ENCODE measurements around the gene CMIP. TPM values are rescaled to one million over a fixed set of nuclear protein-coding genes. Genes with fewer than 3 reads are reported as not detected.

The CMIP gene
- total RNA-seq, 1 donor from 2014 or later, result 163 TPM

DNA sequence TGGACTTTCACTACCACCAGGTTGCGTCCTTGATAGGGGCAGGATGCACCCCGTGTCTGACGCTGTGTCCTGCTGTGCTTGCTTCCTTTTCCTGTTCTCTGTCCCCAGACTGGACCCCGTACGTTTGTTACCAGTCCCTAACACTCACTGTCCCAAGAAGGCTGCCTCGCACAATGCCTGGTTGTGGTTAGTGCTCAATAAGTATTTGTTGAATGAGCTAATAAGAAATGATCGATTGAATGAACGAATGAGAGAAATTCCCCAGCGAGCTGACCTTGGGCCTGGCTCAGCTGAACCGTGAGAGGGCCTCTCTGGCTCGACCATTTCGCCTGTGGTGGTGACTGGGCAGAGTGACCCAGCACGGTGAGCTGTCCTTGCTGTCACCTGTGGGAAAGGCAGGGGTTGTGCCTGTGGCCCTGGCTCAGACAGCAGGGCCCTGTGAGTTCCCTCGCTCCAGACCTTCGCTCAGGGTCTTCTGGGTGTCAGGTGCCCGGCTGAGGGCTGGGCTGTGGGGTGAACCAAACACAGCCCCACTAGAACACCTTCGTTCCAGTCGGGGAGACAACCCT, 20.9 kb downstream of the CMIP start:
- Mint-ChIP-seq H3K27ac (ENCODE audit: unreplicated experiment) (no peak overlapping the region), H3K4me1 (ENCODE audit: low read depth, unreplicated experiment) (peaks cover 34% of the 10 kb centered on the region), H3K4me3 (ENCODE audit: unreplicated experiment) (no peak overlapping the region), H3K36me3 (ENCODE audit: unreplicated experiment) (no peaks in the 10 kb centered on the region), H3K27me3 (ENCODE audit: unreplicated experiment) (peaks cover 7% of the 10 kb centered on the region), H3K9me3 (ENCODE audit: unreplicated experiment) (peaks cover 7% of the 10 kb centered on the region)
- TF ChIP-seq, protein P1, sequence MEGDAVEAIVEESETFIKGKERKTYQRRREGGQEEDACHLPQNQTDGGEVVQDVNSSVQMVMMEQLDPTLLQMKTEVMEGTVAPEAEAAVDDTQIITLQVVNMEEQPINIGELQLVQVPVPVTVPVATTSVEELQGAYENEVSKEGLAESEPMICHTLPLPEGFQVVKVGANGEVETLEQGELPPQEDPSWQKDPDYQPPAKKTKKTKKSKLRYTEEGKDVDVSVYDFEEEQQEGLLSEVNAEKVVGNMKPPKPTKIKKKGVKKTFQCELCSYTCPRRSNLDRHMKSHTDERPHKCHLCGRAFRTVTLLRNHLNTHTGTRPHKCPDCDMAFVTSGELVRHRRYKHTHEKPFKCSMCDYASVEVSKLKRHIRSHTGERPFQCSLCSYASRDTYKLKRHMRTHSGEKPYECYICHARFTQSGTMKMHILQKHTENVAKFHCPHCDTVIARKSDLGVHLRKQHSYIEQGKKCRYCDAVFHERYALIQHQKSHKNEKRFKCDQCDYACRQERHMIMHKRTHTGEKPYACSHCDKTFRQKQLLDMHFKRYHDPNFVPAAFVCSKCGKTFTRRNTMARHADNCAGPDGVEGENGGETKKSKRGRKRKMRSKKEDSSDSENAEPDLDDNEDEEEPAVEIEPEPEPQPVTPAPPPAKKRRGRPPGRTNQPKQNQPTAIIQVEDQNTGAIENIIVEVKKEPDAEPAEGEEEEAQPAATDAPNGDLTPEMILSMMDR (IDR thresholded peaks at IDR 0.05; ENCODE audit: partially characterized antibody, unreplicated experiment), result no peak
- DNase-seq, result no peak

DNA sequence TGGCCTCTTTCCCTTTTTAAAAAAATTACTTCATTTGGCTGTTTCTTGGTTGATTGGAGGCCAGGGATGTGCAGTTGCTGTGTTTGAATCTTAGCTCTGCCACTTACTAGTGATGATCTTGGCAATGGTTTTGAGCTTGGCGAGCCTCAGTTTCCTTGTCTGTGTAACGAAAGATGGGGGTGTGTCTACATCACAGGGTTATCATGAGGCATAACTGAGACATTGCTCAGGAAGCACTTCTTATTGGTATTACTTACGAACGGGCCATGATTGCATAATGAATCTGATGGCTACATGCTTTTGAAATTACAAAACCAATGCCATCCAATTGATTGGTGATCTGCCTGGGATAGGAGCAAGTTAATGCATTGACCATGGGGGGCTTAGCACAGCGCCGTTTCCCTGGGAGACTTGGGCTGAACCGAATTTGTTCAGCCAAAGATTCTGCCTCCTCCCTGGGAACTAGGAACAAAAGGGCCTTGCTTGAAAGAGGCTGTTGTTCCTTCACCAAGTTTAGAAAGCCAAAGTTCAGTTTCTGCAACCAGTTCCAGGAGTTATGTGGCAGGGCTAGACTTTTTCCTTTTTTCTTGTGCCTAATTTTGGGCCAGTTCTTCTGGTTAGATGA, 21.9 kb downstream of the CMIP start:
- TF ChIP-seq, protein P1 (IDR thresholded peaks at IDR 0.05; ENCODE audit: partially characterized antibody, unreplicated experiment), result no peak
- no peak for DNase-seq
- Mint-ChIP-seq H3K4me1 (ENCODE audit: low read depth, unreplicated experiment) (peaks cover 36% of the 10 kb centered on the region), H3K9me3 (ENCODE audit: unreplicated experiment) (peaks cover 4% of the 10 kb centered on the region), H3K36me3 (ENCODE audit: unreplicated experiment) (no peaks in the 10 kb centered on the region), H3K4me3 (ENCODE audit: unreplicated experiment) (no peak overlapping the region), H3K27ac (ENCODE audit: unreplicated experiment) (no peak overlapping the region), H3K27me3 (ENCODE audit: unreplicated experiment) (peaks cover 7% of the 10 kb centered on the region)

DNA sequence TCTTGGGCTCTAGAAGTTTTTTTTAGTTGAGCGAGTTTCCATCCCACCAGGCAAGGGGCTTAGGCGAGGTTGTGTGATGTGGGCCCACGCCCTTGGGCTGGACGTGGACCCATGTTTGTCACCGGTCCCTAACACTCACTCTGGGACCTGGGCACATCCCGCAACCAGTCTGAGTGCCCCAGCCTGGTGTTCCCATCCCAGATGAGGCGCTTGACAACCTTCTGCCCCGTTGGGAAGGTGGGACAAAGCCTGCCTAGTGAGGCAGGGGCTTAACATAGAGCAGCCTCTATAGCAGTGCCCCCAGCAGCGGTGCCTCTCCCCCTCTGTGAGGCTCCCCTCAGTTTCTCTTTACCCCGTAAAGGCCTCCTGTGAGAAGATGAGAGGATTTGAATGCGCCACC, 22.5 kb downstream of the CMIP start:
- TF ChIP-seq, protein P1 (IDR thresholded peaks at IDR 0.05; ENCODE audit: partially characterized antibody, unreplicated experiment), result no peak
- Mint-ChIP-seq H3K27ac (ENCODE audit: unreplicated experiment) (no peak overlapping the region), H3K4me3 (ENCODE audit: unreplicated experiment) (no peak overlapping the region), H3K27me3 (ENCODE audit: unreplicated experiment) (peaks cover 7% of the 10 kb centered on the region), H3K9me3 (ENCODE audit: unreplicated experiment) (peaks cover 4% of the 10 kb centered on the region), H3K36me3 (ENCODE audit: unreplicated experiment) (no peaks in the 10 kb centered on the region), H3K4me1 (ENCODE audit: low read depth, unreplicated experiment) (peaks cover 32% of the 10 kb centered on the region)
- DNase-seq, result no peak

DNA sequence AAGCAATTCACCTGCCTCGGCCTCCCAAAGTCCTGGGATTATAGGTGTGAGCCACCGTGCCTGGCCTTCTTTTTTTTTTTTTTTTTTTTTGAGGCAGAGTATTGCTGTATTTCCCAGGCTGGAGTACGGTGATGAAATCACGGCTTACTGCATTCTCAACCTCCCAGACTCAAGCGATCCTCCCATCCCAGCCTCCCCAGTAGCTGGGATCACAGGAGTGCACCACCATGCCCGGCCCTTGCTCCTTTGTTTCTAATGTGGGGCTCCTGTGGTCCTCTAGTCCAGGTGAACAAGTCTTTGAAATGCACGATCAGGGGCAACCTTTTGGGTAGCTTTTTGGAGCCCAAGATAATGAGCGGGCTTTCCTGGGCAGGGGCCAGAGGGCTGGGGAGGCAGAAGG, 23.2 kb downstream of the CMIP start:
- Mint-ChIP-seq H3K4me1 (ENCODE audit: low read depth, unreplicated experiment) (peaks cover 26% of the 10 kb centered on the region), H3K9me3 (ENCODE audit: unreplicated experiment) (peaks cover 4% of the 10 kb centered on the region), H3K4me3 (ENCODE audit: unreplicated experiment) (no peak overlapping the region), H3K36me3 (ENCODE audit: unreplicated experiment) (no peaks in the 10 kb centered on the region), H3K27ac (ENCODE audit: unreplicated experiment) (no peak overlapping the region), H3K27me3 (ENCODE audit: unreplicated experiment) (peaks cover 5% of the 10 kb centered on the region)
- TF ChIP-seq, protein P1 (IDR thresholded peaks at IDR 0.05; ENCODE audit: partially characterized antibody, unreplicated experiment), result no peak
- no peak for DNase-seq

DNA sequence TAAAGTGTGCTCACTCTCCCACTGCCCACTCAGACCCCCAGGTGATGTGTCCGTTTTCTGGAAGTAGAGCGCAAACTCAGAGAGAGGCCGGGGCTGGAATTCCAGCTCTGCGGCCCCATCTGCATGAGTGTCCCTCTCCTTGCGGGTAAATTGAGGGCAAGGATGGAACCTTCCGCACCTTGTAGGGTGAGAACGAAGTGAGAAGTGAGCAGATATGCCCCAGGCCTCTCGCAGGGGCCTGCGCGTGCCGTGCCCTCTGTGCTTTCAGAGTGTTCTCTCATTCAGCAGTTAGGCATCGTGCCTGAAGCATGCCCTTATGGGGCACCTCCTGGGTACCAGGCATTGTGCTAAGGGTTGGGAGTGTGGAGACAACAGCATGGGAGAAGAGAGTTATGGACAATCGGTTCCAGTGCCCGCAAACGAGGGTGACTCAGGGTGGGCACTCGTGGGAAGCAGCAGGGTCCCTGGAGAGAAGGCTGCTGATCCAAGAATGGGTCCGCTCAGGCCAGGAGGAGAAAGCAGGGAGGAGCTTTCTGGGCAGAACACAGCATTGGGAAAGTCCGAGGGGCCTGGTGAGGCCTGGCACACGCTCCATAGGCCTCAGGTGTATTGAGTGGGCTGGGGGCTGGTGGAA, 23.8 kb downstream of the CMIP start:
- Mint-ChIP-seq H3K36me3 (ENCODE audit: unreplicated experiment) (no peaks in the 10 kb centered on the region), H3K9me3 (ENCODE audit: unreplicated experiment) (peaks cover 6% of the 10 kb centered on the region), H3K4me1 (ENCODE audit: low read depth, unreplicated experiment) (peaks cover 28% of the 10 kb centered on the region), H3K27ac (ENCODE audit: unreplicated experiment) (no peak overlapping the region), H3K4me3 (ENCODE audit: unreplicated experiment) (no peak overlapping the region), H3K27me3 (ENCODE audit: unreplicated experiment) (peaks cover 9% of the 10 kb centered on the region)
- TF ChIP-seq, protein P1 (IDR thresholded peaks at IDR 0.05; ENCODE audit: partially characterized antibody, unreplicated experiment), result no peak
- DNase-seq, result no peak

Measured in glutamatergic neuron (in vitro differentiated cells).